AG04449 (cell line): ENCODE results near the gene HELLS.

Source experiments
- CTCF ChIA-PET: fragments of 350-600 bp; formaldehyde crosslinking; extraction: SDS; loops from one replicate; lab custom pipeline; 2021; ENCODE audit warnings: antibody characterized with exemption; lab: Yijun Ruan, JAX
- POLR2A ChIA-PET: fragments of 400-600, 350-600 bp; formaldehyde crosslinking; extraction: SDS; loops from one replicate; lab custom pipeline; 2020; ENCODE audit warnings: antibody characterized with exemption, inconsistent platforms; lab: Yijun Ruan, JAX
- DNase-seq: peaks from one replicate; pipeline ENCODE4 v3.0.0-alpha.2; 2010; ENCODE audit warnings: low read depth, low spot score
- H3K4me3 ChIP-seq: 2 replicates; pipeline ENCODE4 v1.5.1; 2011; ENCODE audit warnings: low read depth, mild to moderate bottlenecking, control low read depth, low read length
- TF ChIP-seq, protein P1 (sequence below): IDR thresholded peaks from one replicate; pipeline ENCODE4 v1.5.1; 2011; ENCODE audit warnings: mild to moderate bottlenecking, moderate library complexity, low read length, control low read depth, inconsistent platforms; ENCODE audit not compliant: insufficient read depth; ENCODE audit errors: missing control alignments

The HELLS gene

DNA sequence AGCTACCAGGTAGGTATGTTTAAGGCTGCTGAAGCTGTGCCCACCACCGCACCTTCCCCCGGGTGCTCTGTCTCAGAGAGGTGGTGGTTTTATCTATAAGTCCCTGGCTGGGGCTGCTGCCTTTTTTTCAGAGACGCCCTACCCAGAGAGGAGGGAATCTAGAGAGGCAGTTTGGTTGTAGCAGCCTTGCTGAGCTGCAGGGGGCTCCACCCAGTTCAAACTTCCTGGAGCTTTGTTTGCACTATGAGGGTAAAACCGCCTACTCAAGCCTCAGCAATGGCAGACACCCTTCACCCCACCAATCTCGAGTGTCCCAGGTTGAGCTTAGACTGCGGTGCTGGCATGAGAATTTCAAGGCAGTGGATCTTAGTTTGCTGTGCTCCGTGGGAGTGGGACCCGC is 94.3 kb downstream of the HELLS start:
- TF ChIP-seq, protein P1, sequence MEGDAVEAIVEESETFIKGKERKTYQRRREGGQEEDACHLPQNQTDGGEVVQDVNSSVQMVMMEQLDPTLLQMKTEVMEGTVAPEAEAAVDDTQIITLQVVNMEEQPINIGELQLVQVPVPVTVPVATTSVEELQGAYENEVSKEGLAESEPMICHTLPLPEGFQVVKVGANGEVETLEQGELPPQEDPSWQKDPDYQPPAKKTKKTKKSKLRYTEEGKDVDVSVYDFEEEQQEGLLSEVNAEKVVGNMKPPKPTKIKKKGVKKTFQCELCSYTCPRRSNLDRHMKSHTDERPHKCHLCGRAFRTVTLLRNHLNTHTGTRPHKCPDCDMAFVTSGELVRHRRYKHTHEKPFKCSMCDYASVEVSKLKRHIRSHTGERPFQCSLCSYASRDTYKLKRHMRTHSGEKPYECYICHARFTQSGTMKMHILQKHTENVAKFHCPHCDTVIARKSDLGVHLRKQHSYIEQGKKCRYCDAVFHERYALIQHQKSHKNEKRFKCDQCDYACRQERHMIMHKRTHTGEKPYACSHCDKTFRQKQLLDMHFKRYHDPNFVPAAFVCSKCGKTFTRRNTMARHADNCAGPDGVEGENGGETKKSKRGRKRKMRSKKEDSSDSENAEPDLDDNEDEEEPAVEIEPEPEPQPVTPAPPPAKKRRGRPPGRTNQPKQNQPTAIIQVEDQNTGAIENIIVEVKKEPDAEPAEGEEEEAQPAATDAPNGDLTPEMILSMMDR, result no peak
- CTCF ChIA-PET, result no interaction called here
- POLR2A ChIA-PET, result no interaction called here
- no peak overlapping the region for H3K4me3 ChIP-seq
- no peak for DNase-seq

GRCh38 chr10:94640562-94640961 is 95.0 kb downstream of the HELLS start:
- ChIA-PET CTCF (interaction anchor here (2.4 kb wide), 1 partner anchor 10 kb away, joined by 11 read pairs; no protein-coding TSS in a partner anchor), POLR2A (no interaction called here)
- TF ChIP-seq, protein P1, result no peak
- no peak overlapping the region for H3K4me3 ChIP-seq
- DNase-seq, result no peak

DNA sequence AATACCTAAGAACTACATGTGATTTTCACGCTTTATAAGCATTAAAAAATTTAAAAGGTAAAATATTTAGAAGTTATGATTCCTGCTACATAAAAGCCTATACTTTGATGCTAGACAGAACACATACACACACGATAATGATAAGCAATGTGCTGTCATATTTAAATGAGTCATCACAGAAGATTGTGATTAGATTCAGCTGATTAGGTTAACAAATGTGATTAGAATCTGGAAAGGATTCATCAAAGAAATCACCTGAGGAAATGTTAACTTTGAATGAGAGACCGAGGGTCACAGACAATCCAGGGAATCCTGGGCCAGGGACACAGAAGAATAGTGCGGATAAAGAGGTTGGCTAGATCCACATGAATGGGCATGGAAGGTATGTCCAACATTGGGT is 95.9 kb downstream of the HELLS start:
- ChIA-PET POLR2A (no interaction called here), CTCF (interaction anchor here (2.4 kb wide), 1 partner anchor 11 kb away, joined by 11 read pairs; no protein-coding TSS in a partner anchor)
- TF ChIP-seq, protein P1, result no peak
- no peak overlapping the region for H3K4me3 ChIP-seq
- DNase-seq, result no peak

DNA sequence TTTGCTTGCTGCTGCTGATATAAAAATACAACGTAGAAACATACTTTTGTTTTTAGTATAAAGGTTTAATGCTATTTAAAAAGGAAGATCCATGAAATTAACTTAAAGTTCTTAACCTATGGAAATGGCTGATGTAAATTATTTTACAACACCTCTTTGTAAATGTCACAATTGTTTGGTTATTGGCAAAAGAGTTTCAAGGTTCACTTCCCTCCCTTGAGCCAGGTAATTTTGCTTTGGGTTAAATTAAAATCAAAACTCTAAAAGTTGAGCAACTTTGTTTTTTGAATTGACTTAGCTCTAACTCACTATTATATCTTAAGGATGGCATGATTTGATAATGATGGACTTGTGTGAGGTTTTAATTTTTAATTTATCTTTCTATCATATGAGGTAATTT is 98.8 kb downstream of the HELLS start:
- no peak overlapping the region for H3K4me3 ChIP-seq
- ChIA-PET CTCF (no interaction called here), POLR2A (no interaction called here)
- no peak for DNase-seq
- TF ChIP-seq, protein P1, result no peak

DNA sequence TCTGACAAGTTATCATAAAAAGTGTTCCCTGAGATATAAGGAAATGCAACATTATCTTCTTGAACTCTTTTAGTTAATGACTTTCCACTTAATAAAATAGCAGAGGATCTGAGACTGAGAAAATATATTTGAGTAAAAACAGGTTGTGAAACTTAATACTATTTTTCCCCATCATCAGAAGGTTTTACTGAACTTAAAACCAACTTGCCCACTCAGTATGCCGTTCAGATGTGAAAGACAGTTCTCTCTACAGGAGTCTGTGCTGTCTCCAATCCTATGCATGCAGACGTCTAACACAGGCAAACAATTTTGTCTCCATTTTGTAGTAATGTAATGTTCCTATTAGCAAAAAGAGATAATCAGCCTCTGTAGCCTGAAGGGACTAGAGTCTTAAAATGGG is 99.7 kb downstream of the HELLS start:
- no peak for DNase-seq
- ChIA-PET POLR2A (no interaction called here), CTCF (no interaction called here)
- no peak overlapping the region for H3K4me3 ChIP-seq
- TF ChIP-seq, protein P1, result no peak
